GM18511 (cell line): ENCODE results near the gene ANKLE1.

Experiments
- ATAC-seq: cut with Tn5 transposase; IDR thresholded peaks from one replicate; pipeline ENCODE4 v1.9.1; 2021; ENCODE audit warnings: mild to moderate bottlenecking, moderate library complexity; ENCODE audit not compliant: unreplicated experiment

Gene ANKLE1

DNA sequence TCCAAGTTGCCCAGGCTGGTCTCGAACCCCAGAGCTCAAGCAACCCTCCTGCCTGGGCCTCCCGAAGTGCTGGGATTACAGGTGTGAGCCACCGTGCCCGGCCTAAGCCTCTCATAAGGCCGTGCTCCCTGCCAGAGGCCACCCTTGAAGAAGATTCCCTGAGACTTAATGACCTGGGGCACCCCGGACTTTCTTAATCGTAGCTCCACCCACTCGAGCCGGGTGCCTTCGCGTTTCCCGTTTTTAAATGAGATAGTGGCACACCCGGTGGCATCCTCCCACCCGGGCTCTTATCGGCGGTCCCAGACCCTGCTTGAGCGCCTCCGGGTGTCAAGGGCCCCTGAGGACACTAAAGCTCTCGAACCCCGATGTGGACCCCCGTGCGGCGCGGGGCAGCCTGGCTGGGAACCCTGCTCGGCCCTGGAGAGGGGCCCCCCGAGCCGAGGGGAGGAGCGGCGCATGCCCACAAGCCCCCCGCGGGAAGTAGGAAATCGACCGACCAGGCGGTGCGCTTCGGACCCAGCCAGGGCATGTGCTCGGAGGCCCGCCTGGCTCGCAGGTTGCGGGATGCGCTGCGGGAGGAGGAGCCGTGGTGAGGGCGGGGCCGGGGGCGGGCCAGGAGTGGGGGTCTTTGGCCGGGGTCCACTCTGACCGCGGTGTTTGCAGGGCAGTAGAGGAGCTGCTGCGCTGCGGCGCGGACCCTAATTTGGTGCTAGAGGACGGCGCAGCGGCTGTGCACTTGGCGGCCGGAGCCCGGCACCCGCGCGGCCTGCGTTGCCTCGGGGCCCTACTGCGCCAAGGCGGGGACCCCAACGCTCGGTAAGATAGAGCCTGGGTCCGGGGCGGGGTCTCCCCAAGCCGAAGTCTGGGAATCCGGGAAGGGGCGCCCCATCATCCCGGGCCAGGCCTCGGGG lies at the start of gene ANKLE1:
ANKLE1 (plus strand) TSS at position 511 of the 914 bp plus-strand sequence; CDS start at position 531, 20 bp downstream.
- ATAC-seq = no peak

DNA sequence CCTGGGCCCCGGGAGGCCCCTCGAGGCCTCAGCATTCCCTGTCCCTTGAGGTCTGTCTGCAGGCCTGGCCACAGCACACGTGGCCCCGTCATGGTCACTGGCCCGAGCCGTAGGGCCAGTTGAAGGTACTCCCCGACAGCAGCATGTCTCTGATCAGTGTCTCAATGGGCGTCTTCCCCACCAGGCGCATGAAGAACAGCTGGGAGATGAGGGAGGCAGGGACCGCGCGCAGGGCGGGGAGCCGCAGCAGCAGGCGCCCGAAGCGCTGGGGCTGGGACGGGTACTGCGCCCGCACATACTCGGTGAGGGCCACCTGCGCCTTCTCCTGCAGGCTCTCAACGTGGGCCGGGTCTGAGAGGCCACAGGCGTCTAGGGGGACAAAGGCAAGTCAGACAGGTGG lies 49.4 kb upstream of the ANKLE1 start:
- no peak for ATAC-seq

- no peak for ATAC-seq
Observed at GRCh38 chr19:17234911-17235299, 46.8 kb upstream of the ANKLE1 start.

GRCh38 chr19:17235300-17235970 lies 46.3 kb upstream of the ANKLE1 start:
- no peak for ATAC-seq

DNA sequence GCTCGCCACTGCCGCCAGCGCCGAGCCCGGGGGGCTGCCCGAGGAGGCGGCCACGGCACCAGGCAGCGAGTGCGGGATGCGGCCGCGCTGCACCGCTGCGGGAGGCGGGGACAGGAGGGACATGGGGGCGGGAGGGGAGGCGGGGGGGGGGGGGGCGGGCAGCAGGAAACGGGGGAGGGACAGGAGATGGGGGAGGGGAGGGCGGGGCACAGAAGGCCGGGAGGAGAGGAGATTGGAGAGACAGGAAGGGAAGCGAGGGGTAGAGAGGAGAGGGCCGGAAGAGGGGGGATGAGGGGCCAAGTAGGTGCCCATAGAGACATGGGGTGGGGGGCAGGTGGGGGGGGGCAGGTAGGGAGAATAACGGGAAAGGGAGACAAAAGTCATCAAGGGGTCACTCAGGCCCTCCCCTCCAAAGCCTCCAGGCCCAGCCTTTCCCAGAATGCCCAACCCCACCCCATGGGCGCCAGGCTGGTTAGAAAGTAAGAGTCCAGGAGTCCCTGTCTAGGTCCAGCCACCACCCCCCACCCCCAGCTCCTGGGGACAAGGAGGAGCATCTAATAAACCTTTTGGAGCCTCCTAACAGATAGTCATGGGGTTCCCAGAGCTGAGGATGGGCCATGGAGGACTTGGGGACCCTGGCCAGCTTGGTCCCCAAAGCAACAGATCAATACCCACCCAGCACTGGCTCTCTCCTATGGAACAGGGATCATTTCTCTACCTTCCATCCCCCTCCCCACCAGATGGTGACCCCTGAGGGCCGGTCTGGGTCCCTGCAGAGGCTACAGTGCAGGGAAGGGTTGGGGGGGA lies 45.5 kb upstream of the ANKLE1 start:
- no peak for ATAC-seq

DNA sequence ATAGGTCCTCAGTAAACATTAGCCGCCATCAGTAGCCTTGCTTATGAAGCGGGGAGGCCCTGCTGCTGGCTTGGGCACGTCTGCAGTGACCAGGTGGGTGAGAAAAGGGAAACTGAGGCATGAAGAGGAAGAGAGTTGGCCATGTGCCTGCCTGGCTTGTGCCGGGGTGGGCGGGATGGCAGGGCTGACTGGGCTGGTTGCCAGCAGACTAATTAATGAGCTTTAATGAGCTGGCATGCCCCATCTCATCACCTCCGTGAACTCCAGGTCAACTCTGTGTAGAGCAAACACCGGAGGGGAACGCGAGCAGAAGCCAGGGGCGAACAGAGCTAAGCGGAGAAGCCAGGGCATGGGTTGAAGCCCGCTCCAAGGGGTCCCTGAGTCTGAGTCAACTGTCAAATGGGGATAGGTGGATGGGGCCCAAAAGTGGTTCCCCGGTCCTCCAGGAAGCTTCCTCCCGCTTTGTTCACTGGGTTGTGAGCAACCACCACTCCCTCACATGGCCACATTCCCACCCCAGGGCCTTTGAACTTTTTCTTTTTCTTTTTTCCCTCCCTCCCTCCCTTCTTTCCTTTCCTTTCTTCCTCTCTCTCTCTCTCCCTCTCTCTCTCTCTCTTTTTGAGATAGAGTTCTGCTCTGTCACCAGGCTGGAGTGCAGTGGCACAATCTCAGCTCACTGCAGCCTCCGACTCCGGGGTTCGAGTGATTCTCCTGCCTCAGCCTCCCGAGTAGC lies 44.7 kb upstream of the ANKLE1 start:
- no peak for ATAC-seq

- ATAC-seq = no peak
Observed at GRCh38 chr19:17237747-17238706, 43.7 kb upstream of the ANKLE1 start.

GRCh38 chr19:17240062-17240752 lies 41.5 kb upstream of the ANKLE1 start:
- no peak for ATAC-seq

GRCh38 chr19:17240826-17241399 lies 40.8 kb upstream of the ANKLE1 start:
- no peak for ATAC-seq

DNA sequence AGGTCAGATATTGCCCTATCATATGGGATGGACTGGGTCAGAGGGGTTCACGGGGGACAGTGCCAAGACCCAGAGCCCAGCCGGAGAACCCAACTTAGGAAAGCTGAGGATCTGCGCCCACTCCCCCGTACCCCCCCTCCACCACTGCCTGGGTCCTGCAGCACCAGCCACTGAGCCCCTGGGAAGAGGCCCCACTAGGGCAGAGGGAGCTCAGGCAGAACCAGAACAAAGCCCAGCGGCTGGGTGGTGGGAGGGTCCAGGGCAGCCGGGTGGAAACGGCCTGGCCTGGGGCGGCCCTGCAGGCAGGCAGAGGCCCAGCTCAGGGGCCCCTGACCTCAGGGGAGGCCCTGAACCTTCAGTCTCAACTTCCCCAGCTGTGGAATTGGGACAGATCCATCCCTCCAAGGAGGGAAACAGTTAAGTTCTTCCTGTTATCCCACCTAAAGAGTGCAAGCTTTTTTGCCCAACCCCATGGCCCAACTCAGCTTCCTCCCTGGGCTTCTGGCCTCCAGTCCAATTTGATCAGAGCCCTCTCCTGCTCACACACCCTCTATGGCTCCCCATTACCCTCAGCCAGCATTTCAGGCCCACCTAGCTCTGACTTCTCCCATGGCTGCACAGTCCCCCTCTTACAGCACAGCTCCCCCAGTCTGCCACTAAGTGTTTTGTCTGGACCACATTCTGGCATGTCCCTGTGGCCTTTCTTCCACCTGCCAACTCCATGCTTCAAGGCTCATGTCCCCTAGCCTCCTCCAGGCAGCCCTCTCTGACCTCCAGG lies 39.1 kb upstream of the ANKLE1 start:
- no peak for ATAC-seq

DNA sequence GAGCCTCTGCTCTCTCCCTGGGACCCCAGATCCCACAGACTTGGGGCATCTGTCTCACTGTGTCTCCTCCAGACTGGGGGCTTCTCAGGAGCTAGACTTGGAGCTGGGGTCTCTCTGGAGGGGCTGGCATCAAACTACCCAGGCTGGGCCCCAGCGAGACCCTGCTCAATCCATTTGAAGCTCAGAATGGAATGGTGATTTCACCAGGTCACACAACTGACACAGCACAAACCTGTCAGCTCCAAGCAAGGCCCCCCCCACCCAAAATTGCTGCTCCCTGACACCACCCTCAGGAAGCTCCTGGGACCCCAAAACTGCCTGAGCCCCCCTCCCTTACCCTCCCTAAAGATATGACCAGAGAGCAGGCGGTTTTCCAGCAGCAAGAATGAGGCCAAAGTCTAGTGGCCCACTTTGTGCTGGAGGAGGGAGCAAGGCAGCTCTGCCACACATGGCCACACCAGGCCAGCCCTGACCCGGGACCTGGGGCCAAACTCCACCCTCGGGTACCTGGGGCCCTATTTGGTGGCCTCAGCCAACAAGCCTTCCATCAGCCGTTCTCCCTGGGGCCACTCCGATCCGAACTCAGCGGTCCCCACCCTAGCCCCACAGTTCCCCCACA lies 38.4 kb upstream of the ANKLE1 start:
- no peak for ATAC-seq

- ATAC-seq = no peak
Observed at GRCh38 chr19:17243830-17244617, 37.7 kb upstream of the ANKLE1 start.

- ATAC-seq = peak; percentile 22
Observed at GRCh38 chr19:17244618-17245534, 36.8 kb upstream of the ANKLE1 start.

GRCh38 chr19:17245535-17245984 lies 36.1 kb upstream of the ANKLE1 start, which contains the start of gene NR2F6:
Gene NR2F6, minus strand, starts transcription at chr19:17245919. Its CDS starts 699 bp downstream, at chr19:17245220.
- peak; percentile 21 for ATAC-seq

GRCh38 chr19:17246681-17247425 lies 34.8 kb upstream of the ANKLE1 start:
- no peak for ATAC-seq
